ENCODE results near the gene ATXN1.
"Not testable (repeated sequence)": the region's sequence is repeated elsewhere in the genome, so short reads cannot be mapped to it uniquely, and the experiment has no call there.

The ATXN1 gene

DNA sequence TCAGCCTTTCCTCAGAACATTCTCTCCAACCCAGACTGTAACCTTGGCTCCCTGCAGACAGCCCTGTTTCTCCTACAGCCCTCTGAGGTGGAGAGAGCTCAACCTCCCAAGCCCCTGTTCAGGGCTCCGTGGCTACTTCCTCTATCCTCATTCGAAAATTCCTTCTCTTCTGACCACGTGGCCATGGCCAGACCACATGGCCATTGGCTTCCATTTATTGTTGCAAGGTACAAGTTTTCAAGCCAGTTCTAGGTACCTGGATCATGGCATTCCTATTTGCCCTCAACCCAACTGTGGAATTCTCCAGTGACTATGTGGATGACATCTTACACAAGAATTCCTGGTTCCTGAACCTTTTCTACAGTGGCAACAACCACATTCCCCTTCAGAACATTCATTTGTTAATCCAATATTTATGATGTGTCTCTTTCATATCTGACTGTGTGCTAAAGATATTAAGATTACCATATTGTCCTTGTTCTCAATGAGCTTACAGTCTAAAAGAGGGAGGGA is 361.0 kb downstream of the ATXN1 start:
- DNase-seq, result no peak

GRCh38 chr6:16399695-16400094 is 361.6 kb downstream of the ATXN1 start:
- no peak for DNase-seq

- no peak for DNase-seq
Observed at GRCh38 chr6:16399158-16399557, 362.1 kb downstream of the ATXN1 start.

- no peak for DNase-seq
Observed at GRCh38 chr6:16398587-16398986, 362.7 kb downstream of the ATXN1 start.

GRCh38 chr6:16397623-16398022 is 363.6 kb downstream of the ATXN1 start:
- DNase-seq, result no peak

DNA sequence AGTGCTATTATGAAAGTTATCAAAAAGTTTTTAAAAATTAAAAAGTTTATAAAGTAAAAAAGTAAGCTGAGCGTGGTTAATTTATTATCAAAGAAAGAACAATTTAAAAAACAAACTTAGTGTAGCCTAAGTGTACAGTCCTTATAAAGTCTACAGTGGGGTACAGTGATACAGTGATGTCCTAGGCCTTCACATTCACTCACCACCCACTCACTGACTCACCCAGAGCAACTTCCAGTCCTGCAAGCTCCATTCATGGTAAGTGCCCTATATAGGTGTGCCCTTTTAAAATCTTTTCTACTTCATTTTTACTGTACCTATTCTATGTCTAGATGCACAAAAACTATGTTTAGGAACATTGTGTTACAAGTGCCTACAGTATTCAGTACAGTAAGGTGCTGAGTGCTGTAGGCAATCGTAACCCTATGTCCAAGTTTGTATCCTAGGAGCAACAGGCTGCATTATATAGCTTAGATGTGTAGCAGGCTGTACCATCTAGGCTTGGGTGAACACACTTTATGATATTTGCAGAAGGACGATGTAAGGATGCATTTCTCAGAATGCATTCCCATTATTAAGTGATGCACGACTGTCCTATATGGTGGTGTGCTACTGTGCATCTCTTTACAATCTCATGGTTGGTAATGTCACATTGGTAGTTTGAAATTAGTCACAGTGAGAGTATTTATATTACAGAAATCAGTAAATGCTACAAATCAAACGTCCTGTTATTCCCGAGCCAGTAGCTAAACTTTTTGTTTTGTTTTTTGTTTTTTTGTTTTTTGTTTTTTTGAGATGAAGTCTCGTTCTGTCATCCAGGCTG is 364.6 kb downstream of the ATXN1 start:
- DNase-seq, result no peak

GRCh38 chr6:16394632-16395031 is 366.6 kb downstream of the ATXN1 start:
- DNase-seq, result no peak

DNA sequence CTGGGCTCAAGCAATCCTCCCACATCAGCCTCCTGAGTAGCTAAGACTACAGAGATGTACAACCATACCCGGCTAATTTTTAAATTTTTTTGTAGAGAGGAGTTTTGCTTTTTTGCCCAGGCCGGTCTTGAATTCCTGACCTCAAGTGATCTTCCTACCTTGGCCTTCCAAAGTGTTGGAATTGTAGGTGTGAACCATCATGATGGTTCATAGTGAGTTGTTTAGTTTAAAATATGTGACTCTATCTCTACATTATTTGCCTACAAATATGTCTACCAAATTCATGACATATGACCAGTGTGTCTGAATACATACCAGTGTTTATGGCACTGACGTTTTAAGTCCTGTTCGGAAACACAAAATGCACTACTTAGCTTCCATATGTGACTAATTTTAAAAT is 367.9 kb downstream of the ATXN1 start:
- no peak for DNase-seq

- DNase-seq, result no peak
Observed at GRCh38 chr6:16392010-16392409, 369.2 kb downstream of the ATXN1 start.

DNA sequence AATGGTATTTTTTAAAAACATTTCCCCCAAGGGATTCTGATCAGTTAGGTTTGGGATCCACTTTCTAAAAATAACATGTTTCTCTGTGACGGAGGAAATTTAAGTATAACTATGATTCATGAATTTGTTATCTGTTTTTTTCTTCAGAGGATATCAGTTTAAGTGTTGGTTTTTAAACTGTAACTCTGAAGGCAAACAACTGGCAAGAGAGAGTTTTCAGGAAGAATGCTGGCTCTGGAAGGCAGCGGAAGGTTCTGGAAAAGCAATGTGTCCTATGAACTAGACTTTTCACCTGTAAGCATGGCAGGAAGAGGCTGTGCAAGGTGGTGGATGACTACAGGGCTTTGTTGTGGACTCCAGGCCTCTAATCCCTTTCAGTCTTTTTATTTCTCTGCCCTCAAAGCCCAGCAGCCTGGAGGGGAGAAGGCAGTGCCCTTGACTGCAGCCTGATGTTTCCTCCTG is 369.8 kb downstream of the ATXN1 start:
- DNase-seq, result no peak

GRCh38 chr6:16390909-16391450 is 370.3 kb downstream of the ATXN1 start:
- not testable (repeated sequence) for DNase-seq

- DNase-seq, result no peak
Observed at GRCh38 chr6:16389642-16390041, 371.6 kb downstream of the ATXN1 start.

GRCh38 chr6:16388488-16388887 is 372.8 kb downstream of the ATXN1 start:
- no peak for DNase-seq

GRCh38 chr6:16386057-16386456 is 375.2 kb downstream of the ATXN1 start:
- DNase-seq, result no peak

DNA sequence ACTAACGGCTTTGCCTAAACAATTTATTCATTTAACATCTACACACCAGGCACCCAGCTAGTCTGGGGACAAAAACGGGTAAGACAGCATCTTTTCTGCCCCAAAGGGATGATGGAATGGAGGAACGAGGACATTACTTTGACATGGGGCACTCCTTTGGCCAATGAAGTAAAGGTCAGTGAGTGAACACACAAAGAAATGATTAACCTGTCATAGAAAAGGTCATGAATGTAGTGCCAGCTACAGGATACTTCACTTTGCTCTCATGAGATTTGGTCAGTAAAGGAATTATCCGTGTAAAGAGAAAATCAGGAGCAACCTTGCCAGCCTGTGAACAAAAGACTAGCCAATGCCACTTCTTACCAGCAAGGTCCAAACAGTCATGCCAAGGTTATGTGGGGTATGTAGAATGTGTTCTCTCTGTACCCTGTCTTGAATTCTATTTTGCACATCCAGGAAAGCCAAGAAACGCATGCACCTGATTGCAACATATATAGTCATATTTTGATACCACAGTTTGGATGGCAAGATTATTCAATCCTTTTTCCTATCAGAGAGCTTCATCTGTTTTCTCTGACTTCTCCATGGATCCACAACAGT is 377.6 kb downstream of the ATXN1 start:
- DNase-seq, result no peak

DNA sequence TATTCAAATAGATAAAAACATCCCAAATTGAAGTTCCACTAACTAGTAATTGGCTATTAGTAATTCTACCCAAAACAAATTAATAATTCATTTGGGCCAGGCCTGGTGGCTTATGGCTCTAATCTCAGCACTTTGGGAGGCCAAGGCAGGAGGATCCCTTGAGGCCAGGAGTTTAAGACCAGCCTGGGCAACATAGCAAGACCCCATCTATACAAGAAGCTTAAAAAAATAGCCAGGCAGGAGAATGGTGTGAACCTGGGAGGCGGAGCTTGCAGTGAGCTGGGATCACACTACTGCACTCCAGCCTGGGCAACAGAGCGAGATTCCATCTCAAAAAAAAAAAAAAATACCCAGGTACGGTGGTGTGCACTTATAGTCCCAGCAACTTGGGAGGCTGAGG is 379.3 kb downstream of the ATXN1 start:
- DNase-seq, result not testable (repeated sequence)

DNA sequence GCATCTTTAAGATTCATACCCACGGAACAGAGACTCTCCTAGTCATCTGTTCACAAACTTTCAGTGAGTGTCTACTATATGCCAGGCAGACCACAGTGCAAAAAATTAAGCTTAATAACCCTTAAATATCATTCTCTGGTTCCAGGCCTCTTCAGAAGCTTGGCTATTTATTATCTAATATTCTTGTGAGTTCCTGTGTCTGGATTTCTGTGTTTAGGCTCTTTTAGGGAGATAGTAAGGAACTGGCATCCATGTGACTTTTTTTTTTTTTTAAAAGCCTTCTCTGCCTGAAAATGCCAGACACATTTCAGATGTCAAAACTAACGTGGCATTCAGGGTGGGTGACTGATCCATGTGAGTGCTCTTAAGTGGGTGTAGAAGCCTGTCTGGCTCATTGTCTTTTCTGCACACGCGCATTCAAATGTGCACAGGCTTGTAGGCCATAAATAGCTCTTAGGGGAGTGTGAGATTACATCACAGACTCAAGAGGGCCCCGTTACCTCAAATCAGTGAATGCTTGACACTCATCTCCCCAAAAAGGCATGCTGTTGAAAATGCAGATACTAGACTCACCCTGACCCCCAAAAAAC is 380.9 kb downstream of the ATXN1 start:
- DNase-seq, result no peak

- DNase-seq, result not testable (repeated sequence)
Observed at GRCh38 chr6:16378360-16378759, 382.9 kb downstream of the ATXN1 start.

DNA sequence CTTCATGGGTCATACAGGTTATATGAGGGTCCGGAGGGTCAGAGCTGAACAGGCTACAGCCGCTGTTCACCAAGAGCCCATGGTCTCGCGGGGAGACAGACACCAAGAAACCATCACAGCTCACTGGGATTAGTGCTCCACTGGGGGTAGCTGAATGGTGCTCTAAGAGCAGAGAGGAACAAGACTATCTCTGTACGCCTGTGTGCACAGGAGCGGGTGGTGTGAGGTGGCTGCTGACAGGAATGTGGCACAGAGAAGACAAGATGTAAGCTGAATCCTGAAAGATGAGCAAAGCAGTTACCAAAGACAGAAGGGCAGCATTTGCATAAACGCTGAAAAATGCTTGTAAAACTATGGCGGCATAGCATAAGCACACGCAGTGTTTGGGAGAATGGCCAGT is 383.8 kb downstream of the ATXN1 start:
- DNase-seq, result no peak

DNA sequence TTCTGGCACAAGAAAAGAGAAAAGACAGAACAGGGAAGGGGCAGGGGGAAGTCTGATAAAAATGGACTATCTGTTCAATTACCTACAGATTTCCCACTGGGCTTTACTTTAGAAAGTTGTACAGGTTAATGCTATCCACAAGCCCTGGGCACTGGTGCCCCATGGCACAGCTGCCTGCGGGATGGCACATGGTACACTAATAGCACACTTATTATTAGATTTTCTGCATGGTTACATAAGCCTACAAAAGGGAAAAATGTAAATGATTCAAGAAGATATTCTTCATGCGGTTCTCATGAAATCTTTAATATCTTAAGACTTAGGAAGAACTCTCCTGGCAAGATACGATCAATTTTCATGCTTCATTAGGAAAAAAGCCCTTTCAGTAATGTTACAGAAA is 385.4 kb downstream of the ATXN1 start:
- DNase-seq, result no peak

DNA sequence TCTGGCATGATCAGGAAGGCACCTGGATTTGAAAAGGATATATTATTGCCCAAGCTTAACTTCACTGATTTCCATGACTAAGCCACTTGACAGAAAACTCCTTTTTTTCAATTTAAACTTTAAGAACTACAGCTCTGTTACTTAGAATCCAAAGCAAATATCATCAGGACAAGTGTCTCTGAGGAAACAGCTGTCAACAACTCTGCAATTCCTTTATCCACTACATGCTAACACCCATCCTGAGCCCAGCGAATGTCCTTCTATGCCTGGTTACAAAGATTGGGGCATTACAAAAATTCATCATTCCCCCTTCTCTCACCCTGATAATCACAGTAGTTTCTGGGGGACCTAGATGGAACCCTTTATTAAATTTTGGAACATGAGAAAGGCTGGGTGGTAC is 386.1 kb downstream of the ATXN1 start:
- DNase-seq, result no peak

- no peak for DNase-seq
Observed at GRCh38 chr6:16374461-16375200, 386.6 kb downstream of the ATXN1 start.

GRCh38 chr6:16374016-16374415 is 387.2 kb downstream of the ATXN1 start:
- no peak for DNase-seq

All from stimulated activated CD8-positive, alpha-beta memory T cell treated with anti-CD3 and anti-CD28 coated beads, Interleukin-4, amount 100 ng/mL, for 48 hours (primary cell).